Ishikawa (cell line): ENCODE data around the gene ZBTB16.

Experiments used
- CEBPB ChIP-seq: IDR thresholded peaks from 2 replicates; pipeline ENCODE4 v1.6.1; 2012
- CREB1 ChIP-seq: IDR thresholded peaks from 2 replicates; pipeline ENCODE4 v1.6.1; 2012; ENCODE audit warnings: low read depth
- EGR1 ChIP-seq: IDR thresholded peaks from 2 replicates; pipeline ENCODE4 v1.6.1; 2012
- EP300 ChIP-seq: IDR thresholded peaks from 2 replicates; pipeline ENCODE4 v1.6.1; 2012; ENCODE audit warnings: borderline replicate concordance
- FOXM1 ChIP-seq: IDR thresholded peaks from 2 replicates; pipeline ENCODE4 v1.6.1; 2012; ENCODE audit warnings: low read depth, borderline replicate concordance
- MAX ChIP-seq: IDR thresholded peaks from 2 replicates; pipeline ENCODE4 v1.6.1; 2012
- NFIC ChIP-seq: IDR thresholded peaks from 2 replicates; pipeline ENCODE4 v1.6.1; 2012
- RAD21 ChIP-seq: IDR thresholded peaks from 2 replicates; pipeline ENCODE4 v1.6.1; 2012; ENCODE audit warnings: low read depth
- TAF1 ChIP-seq: IDR thresholded peaks from 2 replicates; pipeline ENCODE4 v1.6.1; 2012; ENCODE audit warnings: low read depth, mild to moderate bottlenecking
- TCF12 ChIP-seq: IDR thresholded peaks from 2 replicates; pipeline ENCODE4 v1.6.1; 2012; ENCODE audit warnings: low read depth
- TEAD4 ChIP-seq: IDR thresholded peaks from 2 replicates; pipeline ENCODE4 v1.6.1; 2012
- YY1 ChIP-seq: IDR thresholded peaks from 2 replicates; pipeline ENCODE4 v1.6.1; 2012; ENCODE audit warnings: low read depth
- ZBTB7A ChIP-seq: IDR thresholded peaks from 2 replicates; pipeline ENCODE4 v1.6.1; 2012; ENCODE audit warnings: low read depth
- TF ChIP-seq, protein P1 (sequence below): IDR thresholded peaks from 2 replicates; pipeline ENCODE4 v1.6.1; 2012
- TF ChIP-seq, protein P2 (sequence below): IDR thresholded peaks from 2 replicates; pipeline ENCODE4 v1.6.1; 2012; ENCODE audit warnings: low read depth, mild to moderate bottlenecking

Gene ZBTB16

DNA sequence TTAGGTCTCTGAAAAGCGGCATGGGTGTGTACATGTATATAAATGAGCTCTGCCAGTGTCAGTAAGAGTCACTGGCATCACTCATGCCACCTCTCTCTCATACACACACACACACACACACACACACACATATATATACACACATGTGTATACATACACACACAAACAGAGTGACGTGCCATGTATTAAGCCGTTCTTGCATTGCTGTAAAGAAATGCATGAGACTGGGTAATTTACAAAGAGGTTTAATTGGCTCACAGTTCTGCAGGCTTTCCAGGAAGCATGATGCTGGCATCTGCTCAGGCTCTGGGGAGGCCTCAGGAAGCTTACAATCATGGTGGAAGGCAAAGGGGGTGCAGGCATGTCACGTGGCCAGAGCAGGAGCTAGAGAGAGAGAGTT, 131.1 kb downstream of the ZBTB16 start:
- TF ChIP-seq TAF1 = no peak
- TF ChIP-seq TEAD4 = no peak
- TF ChIP-seq NFIC = no peak
- TF ChIP-seq RAD21 = no peak
- no peak for TF ChIP-seq FOXM1
- TF ChIP-seq TCF12 = no peak
- no peak for TF ChIP-seq CREB1
- no peak for TF ChIP-seq YY1
- TF ChIP-seq EGR1 = no peak
- TF ChIP-seq MAX = no peak
- TF ChIP-seq, protein P1, sequence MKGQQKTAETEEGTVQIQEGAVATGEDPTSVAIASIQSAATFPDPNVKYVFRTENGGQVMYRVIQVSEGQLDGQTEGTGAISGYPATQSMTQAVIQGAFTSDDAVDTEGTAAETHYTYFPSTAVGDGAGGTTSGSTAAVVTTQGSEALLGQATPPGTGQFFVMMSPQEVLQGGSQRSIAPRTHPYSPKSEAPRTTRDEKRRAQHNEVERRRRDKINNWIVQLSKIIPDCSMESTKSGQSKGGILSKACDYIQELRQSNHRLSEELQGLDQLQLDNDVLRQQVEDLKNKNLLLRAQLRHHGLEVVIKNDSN = no peak
- TF ChIP-seq CEBPB = no peak
- TF ChIP-seq ZBTB7A = no peak
- TF ChIP-seq EP300 = no peak
- TF ChIP-seq, protein P2, sequence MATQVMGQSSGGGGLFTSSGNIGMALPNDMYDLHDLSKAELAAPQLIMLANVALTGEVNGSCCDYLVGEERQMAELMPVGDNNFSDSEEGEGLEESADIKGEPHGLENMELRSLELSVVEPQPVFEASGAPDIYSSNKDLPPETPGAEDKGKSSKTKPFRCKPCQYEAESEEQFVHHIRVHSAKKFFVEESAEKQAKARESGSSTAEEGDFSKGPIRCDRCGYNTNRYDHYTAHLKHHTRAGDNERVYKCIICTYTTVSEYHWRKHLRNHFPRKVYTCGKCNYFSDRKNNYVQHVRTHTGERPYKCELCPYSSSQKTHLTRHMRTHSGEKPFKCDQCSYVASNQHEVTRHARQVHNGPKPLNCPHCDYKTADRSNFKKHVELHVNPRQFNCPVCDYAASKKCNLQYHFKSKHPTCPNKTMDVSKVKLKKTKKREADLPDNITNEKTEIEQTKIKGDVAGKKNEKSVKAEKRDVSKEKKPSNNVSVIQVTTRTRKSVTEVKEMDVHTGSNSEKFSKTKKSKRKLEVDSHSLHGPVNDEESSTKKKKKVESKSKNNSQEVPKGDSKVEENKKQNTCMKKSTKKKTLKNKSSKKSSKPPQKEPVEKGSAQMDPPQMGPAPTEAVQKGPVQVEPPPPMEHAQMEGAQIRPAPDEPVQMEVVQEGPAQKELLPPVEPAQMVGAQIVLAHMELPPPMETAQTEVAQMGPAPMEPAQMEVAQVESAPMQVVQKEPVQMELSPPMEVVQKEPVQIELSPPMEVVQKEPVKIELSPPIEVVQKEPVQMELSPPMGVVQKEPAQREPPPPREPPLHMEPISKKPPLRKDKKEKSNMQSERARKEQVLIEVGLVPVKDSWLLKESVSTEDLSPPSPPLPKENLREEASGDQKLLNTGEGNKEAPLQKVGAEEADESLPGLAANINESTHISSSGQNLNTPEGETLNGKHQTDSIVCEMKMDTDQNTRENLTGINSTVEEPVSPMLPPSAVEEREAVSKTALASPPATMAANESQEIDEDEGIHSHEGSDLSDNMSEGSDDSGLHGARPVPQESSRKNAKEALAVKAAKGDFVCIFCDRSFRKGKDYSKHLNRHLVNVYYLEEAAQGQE = no peak

- no peak for TF ChIP-seq CREB1
- TF ChIP-seq TAF1 = no peak
- TF ChIP-seq YY1 = no peak
Measured at GRCh38 chr11:114191893-114192292, 132.4 kb downstream of the ZBTB16 start.

DNA sequence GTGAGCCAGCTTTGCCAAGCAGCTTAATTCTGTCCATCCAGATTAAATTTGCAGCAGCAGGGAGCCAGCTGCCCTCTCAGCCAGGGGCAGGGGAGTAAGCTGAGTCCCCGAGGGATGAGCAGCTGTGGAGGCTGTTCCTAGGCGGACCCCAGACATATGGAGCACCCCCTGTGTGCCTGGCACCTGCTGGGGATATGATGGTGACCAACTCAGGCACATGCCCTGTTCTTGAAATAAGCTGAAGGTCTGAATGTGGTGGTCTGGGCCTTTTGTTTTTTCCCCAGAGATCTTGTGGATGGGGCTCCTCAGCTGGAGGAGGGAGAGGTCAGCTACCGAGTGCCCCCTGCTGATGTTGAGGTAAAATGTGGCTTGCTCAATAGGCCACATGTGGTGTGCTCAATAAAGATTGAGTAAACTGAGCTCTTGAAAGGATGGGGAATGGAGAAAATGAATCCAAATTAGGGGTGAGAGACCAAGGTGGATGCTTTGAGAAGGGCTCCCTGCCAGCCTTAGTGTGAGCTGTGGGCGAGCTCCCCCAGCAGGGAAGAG, 133.4 kb downstream of the ZBTB16 start:
- TF ChIP-seq, protein P1 = no peak
- TF ChIP-seq TAF1 (no peak), CEBPB (no peak), NFIC (no peak)
- TF ChIP-seq, protein P2 = no peak

DNA sequence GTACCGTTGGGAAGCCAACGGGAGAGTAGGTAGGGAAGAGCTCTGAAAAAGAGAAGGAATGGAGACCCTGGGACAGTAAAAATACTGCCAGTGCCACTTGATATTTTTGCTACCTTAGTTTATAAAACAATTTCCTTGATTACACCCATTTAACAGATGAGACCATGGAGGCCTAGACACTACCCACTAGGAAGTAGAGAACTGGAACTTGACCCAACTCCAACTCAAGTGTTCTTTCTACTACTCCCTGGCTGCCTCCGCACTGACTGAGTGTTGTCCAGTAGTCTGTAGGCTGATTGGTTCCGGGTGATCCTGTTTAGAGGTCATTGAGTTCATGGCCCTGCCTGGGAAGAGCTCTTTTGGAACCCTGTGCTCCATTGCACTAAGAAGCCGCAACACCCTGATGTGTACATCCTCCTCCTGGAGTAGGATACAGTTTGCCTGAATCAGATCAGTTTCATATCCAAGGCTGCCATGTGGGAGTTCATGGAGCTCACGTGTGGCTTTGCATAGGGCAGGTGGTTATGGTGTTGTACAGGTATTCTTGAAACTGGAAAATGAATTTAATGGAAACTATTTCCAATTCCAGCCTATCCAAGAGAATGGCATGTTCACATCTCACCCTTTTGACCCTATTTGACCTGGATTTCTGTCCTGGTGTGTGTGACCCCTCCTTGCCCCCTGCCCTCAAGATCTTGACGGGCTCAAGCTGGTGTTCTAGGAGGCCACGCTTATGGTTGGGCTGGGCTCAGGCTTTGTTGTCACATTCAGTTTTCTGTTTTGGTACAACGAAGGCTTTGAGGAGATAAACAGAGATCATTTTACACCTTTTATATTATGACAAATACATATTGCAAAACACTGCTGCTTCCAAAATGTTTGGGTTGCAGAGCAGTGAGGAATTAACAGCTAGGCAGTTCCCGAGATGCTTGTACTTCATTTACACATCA, 134.5 kb downstream of the ZBTB16 start:
- TF ChIP-seq RAD21 (no peak), CREB1 (no peak), NFIC (no peak), FOXM1 (no peak), YY1 (no peak), CEBPB (no peak), ZBTB7A (no peak), EGR1 (no peak), TEAD4 (no peak), MAX (no peak)
- TF ChIP-seq, protein P1 = no peak

- TF ChIP-seq EP300 = no peak
- TF ChIP-seq NFIC = no peak
- TF ChIP-seq CEBPB = no peak
- TF ChIP-seq, protein P2 = no peak
- no peak for TF ChIP-seq TCF12
- TF ChIP-seq, protein P1 = no peak
- no peak for TF ChIP-seq EGR1
- no peak for TF ChIP-seq CREB1
- no peak for TF ChIP-seq YY1
- no peak for TF ChIP-seq MAX
- TF ChIP-seq ZBTB7A = no peak
- no peak for TF ChIP-seq FOXM1
- TF ChIP-seq RAD21 = no peak
- TF ChIP-seq TEAD4 = no peak
- no peak for TF ChIP-seq TAF1
Measured at GRCh38 chr11:114194702-114195101, 135.2 kb downstream of the ZBTB16 start.
